GM21619 (cell line): ENCODE results near the gene SRGAP2C.
"Not testable (repeated sequence)": the region's sequence is repeated elsewhere in the genome, so short reads cannot be mapped to it uniquely, and the experiment has no call there.

Experiments
- ATAC-seq: cut with Tn5 transposase; IDR thresholded peaks from one replicate; pipeline ENCODE4 v1.9.1; 2021; ENCODE audit not compliant: unreplicated experiment

Gene SRGAP2C

GRCh38 chr1:121185140-121185708, 449 bp downstream of the SRGAP2C start:
- not testable (repeated sequence) for ATAC-seq

DNA sequence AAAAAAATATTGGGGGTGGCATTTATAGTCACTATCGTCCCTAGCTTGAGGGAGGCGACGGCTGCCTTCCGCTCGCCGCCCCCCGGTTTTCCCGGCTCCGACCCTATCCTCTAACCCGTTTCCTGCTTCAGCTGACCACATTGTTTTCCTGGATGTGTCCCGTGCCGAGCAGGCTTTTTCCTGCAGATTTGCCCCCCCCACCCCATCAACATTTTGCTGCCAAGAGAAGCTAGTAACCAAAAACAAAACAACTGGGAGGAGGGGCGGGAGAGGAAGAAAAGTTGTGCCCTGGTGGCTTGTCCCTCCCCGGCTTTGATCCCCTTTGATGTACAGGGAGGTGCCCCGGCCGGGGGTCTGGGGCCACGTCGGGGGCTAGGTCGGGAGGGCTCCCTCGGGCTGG, 1.4 kb downstream of the SRGAP2C start:
- not testable (repeated sequence) for ATAC-seq

DNA sequence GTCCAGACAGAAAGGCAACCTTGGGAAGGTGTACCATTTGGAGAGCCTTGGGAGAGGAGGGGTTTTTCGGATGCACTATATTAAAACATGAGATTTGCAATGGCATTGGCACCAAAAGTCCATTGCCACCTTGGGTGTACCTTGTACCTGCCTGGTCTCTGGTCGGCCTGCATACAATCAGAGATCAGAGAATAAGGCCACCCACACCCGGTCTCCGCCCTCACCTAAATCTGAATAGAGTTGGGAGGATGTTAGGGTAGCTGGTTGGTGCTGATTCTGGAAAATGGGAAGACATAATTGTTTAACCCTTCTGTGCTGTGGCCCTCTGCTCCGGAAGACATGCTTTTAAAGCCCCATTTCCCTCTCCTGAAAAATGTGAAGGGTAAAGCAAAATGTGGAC, 3.1 kb downstream of the SRGAP2C start:
- ATAC-seq = not testable (repeated sequence)

- not testable (repeated sequence) for ATAC-seq
These were observed 7.7 kb downstream of the SRGAP2C start for GRCh38 chr1:121192512-121192911.

GRCh38 chr1:121197095-121197882, 12.5 kb downstream of the SRGAP2C start:
- not testable (repeated sequence) for ATAC-seq

- ATAC-seq = not testable (repeated sequence)
These were observed 15.0 kb downstream of the SRGAP2C start for GRCh38 chr1:121199763-121200162.

GRCh38 chr1:121200232-121200631, 15.5 kb downstream of the SRGAP2C start:
- ATAC-seq = not testable (repeated sequence)

DNA sequence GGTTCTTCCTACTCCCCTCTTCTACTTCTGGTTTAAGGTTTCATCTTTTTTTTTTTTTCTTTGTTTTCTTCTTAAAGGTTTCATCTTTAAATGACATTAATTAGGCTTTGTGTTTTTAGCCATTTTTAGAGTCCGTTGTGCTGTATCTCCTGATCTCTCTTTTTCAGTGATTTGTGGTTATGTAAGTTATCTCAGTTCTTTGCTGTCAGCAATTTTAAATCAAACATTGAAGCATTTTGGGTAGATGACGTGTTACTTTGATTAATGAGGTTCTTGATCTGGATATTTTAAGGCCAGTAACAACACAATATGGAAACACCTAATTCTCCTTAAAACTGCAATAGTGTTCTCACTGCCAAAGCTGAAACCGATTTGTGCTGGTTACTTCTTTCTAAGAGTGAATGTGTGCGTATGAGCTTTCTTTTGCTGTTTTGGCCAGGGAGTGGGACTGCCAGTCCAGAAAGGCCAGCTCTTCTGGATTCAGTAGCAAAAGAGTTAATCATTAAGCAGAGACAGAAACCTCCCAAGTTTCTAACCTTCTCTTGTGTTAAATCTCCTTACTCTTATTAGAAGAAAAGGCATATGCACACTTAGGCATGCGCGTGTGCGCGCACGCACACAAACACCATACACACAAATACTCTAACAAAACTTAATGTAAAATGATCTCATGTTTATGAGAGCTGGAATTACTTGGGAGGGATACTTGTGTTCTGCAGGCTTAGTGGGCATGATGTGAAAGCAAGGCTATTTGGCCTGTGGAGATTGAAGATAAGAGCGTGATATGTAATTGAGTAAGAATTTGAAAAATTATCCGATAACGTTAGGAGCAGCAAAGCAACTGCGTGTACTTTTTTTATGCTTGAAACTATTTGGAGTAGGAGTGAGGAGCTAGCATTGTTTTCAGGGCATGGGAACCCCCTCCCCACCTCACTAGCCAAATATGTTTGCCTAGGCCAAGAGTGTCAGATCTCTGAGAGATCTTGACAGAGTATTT, 16.5 kb downstream of the SRGAP2C start:
- ATAC-seq = not testable (repeated sequence)

DNA sequence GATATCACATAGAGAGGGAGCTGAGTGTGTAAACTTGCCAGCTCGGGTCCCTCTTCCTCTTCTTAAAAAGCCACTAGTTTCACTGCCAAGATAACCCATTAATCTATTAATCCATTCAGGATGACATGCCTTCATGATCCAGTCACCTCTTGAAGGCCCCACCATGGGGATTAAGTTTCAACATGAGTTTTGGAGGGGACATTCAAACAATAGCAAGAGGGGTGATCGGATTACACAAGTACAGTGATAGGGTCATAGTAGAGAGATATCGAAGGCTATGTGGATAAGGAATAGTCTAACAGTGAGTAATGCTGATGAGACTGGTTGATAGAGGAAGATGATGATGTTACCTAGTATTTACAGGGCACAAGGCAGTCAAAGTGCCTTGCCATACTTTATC, 18.2 kb downstream of the SRGAP2C start:
- ATAC-seq = not testable (repeated sequence)

DNA sequence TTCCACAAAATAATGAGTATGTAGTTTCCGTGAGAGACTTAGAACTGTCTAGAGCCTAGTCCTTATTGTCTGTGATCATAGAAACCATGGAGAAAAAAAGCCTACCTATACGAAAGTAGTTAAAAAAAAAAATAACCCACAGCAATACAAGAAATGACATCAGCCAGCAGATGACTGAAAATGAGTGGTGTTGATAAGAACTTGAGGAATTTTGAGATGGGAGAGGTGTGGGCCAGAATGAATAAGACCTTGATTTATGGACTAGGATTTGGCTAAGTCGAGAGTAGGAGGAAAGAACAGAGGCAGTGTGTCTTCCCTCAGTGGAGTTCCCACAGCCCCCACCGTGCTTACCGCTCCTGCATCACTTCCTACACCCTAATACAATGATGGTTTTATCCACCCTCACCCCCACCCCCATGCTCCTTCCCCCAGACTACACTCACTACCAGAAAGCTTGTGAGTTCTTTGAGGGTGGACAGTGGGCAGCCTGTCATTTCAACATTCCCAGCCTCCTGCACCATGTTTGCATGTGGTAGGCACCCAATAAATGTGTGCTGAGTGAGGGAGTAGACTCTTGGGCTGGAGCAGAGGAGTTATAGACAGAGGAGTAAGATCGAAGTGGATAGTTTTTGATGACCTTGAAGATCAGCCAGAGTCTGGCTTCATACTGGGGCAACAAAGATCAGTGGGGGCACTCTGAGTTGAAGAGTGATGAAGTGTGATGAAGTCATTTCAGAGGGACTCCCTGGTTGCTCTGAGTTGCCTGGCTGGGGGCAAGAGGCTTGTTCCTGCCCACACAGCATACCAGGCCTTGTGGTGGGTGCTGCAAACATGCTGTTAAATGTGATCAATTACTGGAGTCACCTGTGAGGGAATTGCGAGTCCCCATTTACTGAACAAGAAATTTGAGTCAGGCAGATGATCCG, 21.3 kb downstream of the SRGAP2C start:
- ATAC-seq = not testable (repeated sequence)

DNA sequence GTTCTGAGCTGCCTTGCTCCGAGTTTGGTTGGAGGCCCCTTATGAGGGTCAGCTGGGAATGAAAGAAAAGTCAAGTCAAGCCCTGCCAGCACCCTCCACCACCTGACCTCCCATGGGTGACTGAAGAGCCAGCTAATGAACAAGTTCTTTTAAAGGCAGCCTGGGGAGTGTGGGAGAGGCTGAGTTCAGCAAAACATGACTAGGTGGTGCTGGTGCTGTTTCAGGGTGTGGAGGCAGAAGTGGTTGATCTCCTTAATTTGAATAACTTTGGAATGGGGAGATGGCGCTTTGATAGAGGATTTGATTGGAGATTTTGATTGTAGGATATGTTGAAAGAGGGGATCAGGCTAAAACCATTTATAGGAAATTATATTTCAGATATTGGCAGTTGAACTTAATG, 22.6 kb downstream of the SRGAP2C start:
- ATAC-seq = not testable (repeated sequence)

DNA sequence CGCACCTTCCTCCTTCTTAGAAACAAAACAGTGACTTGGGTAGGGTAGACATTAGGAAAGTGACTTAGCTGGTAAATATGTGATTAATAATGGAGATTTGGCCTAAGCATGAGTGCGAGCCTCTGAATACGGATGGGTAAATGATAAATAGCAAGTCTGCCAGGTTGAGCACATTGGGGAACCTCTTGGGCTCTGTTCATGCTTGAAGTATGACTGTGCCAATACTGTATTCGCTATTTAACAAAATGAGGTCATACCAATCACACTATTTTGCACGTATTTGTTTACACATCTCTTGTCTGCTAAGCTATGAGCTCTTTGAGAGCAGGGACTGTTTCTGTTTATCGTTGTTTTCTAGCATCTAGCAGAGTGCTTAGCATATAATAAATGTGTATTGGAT, 23.6 kb downstream of the SRGAP2C start:
- not testable (repeated sequence) for ATAC-seq

- ATAC-seq = not testable (repeated sequence)
These were observed 26.0 kb downstream of the SRGAP2C start for GRCh38 chr1:121210778-121211177.

- not testable (repeated sequence) for ATAC-seq
These were observed 28.7 kb downstream of the SRGAP2C start for GRCh38 chr1:121213491-121213890.

DNA sequence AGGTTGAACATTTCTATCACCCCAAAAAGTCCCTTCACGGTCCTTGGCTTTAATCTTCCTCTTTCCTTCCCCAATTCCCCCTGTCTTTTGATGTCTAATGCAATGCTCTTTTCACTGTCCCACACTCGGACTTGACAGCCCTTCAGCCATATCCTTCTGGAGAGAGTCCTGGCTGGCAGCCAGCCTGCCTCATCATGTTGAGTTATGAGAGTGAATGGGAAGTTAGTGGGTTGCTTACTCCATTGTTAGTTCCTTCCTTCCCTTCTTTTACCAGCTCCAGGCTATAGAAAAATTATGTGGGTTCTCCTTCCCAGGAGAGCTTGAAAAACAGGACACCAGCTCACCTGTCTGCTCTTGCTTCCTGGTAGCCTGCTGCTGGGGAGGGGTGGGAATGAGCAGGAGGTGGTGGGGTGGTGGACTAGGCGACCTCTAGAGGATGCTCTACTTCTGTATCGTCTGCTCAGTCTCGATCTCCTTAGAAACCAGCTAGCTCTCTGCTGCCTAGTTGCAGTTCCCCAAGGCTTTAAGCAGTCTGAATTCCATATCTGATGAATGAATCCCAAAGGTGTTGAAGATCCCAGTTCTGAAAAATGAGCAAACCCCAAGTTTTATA, 29.9 kb downstream of the SRGAP2C start:
- not testable (repeated sequence) for ATAC-seq

- ATAC-seq = not testable (repeated sequence)
These were observed 31.1 kb downstream of the SRGAP2C start for GRCh38 chr1:121215699-121216417.

DNA sequence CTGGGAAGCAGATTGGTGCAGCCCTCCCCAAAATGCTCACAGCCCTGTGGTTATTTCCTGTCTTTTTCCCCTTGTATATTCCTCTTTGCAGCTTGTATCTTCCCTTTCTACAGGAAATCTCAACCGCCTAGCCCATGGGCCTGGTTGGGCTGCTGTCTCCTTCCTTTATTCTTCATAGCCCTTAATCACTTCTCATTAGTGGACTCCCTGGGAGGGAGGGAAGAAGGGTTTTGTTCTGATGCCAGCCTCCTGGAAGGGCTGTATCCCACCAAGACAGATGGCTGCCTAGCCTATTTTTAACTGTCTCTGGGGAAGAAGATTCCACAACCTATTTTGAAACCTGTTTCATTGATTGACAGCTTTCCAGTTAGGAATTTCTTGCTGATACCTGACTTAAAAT, 31.9 kb downstream of the SRGAP2C start:
- not testable (repeated sequence) for ATAC-seq

DNA sequence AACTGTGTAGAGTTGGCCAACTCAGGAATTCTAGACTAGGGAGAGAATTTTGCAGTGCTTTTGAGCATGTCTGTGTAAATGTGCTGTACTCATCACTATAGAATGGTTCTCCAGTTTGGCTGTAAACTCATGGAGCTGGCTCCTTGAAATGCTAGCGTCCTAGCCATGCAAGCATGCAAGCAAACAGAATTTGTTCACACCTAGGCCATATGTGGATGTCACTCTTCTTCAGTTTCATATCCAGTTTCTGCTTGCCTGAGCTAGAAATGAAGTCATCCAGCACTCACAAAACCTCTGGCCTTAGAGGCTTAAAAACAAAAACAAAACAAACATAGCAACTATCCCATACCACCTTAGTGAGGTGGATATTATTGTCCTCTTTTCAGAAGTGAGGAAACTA, 37.0 kb downstream of the SRGAP2C start:
- ATAC-seq = not testable (repeated sequence)

- ATAC-seq = peak; percentile 99
These were observed 39.9 kb downstream of the SRGAP2C start for GRCh38 chr1:121224714-121225113.
